IPS-18a (cell line): ENCODE results near the gene ETV3.

Experiments used
- H3K27ac ChIP-seq: one replicate; pipeline ENCODE4 v1.5.1; 2013; ENCODE audit warnings: low read length
- H3K27me3 ChIP-seq: one replicate; pipeline ENCODE4 v1.6.1; 2013; ENCODE audit warnings: mild to moderate bottlenecking, low read length; ENCODE audit not compliant: control insufficient read depth, insufficient read depth
- H3K36me3 ChIP-seq: one replicate; pipeline ENCODE4 v1.6.1; 2013; ENCODE audit warnings: low read depth, low read length; ENCODE audit not compliant: control insufficient read depth
- H3K4me1 ChIP-seq: one replicate; pipeline ENCODE4 v1.6.1; 2013; ENCODE audit warnings: low read depth, low read length; ENCODE audit not compliant: control insufficient read depth
- H3K4me3 ChIP-seq: one replicate; pipeline ENCODE4 v1.5.1; 2013; ENCODE audit warnings: low read length
- H3K9ac ChIP-seq: one replicate; pipeline ENCODE4 v1.6.1; 2013; ENCODE audit warnings: mild to moderate bottlenecking, low read length, moderate library complexity
- H3K9me3 ChIP-seq: one replicate; pipeline ENCODE4 v1.6.1; 2013; ENCODE audit warnings: low read depth, low read length; ENCODE audit not compliant: control insufficient read depth

The ETV3 gene

DNA sequence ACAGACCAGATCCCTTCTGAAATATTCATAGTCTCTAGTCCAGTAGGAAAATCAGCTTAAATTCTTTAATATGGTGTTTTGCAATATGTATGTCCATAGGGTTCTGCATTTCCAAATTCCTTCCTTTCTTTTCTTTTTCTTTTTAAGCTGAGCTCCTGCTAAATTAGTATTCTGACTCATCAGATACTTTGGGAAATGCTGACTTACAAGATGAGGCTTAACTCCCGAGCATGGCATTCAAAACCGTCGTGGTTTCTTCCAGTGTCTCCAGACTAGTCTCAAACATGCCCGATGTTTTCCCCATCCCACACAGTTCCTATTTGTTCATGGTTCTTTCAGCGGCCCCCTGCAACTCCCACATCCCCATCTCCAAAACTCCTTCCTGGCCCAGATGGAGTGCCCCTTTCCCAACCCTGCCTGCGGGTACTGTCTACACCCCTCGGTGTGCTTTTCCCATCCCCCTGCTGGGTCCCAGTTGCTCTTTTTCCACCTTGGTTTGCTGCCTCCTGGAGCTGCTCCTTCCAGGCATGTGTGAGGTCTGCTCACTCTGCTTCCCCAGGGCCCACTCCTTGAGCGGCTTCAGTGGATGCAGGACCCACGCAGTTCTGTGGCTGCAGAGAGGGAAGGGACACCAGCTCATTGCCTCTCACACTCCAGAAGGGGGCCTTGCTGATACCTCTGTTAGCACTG, 19.5 kb upstream of the ETV3 start:
- no peaks in the 10 kb centered on the region for H3K9me3 ChIP-seq
- H3K4me1 ChIP-seq = peaks cover 30% of the 10 kb centered on the region
- H3K4me3 ChIP-seq = no peak overlapping the region
- H3K27ac ChIP-seq = no peak overlapping the region
- no peaks in the 10 kb centered on the region for H3K27me3 ChIP-seq
- no peak overlapping the region for H3K9ac ChIP-seq
- no peaks in the 10 kb centered on the region for H3K36me3 ChIP-seq

DNA sequence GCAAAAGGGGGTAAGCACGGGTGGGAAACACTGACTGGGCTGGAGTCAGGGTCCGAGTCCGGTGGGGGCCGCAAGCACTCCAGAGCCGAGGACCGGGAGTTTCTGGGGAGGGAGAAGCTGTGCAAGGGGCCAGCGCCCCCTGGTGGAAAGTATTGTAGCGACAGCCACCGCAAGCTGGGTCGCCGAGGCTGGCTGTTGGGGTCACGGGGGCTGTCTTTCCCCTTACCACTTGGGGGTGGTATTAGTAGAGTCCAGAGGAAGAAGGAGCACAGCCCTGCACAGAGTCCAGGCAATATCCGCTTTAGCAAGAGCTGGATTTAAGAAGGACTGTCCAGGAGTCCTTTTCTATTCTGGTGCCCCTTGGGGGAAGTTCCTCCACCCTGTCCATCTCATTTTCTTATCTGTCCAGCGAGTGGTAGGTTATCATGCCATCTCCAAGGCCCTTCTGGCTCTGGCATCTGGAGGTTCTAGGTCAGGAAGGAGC, 17.9 kb upstream of the ETV3 start:
- peaks cover 14% of the 10 kb centered on the region for H3K4me1 ChIP-seq
- H3K27me3 ChIP-seq = no peaks in the 10 kb centered on the region
- no peak overlapping the region for H3K27ac ChIP-seq
- no peaks in the 10 kb centered on the region for H3K9me3 ChIP-seq
- no peak overlapping the region for H3K9ac ChIP-seq
- no peaks in the 10 kb centered on the region for H3K36me3 ChIP-seq
- no peak overlapping the region for H3K4me3 ChIP-seq

DNA sequence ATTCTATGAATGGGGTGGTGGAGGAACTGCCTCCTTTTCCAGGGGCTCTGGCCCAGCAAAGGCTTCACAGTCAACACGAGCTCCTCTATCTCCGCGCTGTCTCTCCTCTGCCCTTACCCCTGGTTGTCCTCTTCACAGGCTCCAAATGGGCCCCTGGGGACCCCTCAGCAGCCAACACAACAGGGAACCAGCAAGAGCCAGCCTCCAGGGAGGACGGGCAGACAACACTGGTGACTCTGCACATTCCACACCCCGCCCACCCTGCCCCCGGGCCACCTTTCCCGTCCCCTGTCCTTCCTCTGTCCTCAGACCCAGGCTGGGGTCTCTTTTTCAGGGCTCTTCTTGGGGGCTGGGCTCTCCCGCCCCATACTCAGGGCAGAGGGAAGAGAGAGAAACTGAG, 17.5 kb upstream of the ETV3 start:
- no peak overlapping the region for H3K9ac ChIP-seq
- no peak overlapping the region for H3K27ac ChIP-seq
- no peak overlapping the region for H3K4me3 ChIP-seq
- H3K27me3 ChIP-seq = no peaks in the 10 kb centered on the region
- H3K4me1 ChIP-seq = peaks cover 13% of the 10 kb centered on the region
- no peaks in the 10 kb centered on the region for H3K9me3 ChIP-seq
- no peaks in the 10 kb centered on the region for H3K36me3 ChIP-seq

DNA sequence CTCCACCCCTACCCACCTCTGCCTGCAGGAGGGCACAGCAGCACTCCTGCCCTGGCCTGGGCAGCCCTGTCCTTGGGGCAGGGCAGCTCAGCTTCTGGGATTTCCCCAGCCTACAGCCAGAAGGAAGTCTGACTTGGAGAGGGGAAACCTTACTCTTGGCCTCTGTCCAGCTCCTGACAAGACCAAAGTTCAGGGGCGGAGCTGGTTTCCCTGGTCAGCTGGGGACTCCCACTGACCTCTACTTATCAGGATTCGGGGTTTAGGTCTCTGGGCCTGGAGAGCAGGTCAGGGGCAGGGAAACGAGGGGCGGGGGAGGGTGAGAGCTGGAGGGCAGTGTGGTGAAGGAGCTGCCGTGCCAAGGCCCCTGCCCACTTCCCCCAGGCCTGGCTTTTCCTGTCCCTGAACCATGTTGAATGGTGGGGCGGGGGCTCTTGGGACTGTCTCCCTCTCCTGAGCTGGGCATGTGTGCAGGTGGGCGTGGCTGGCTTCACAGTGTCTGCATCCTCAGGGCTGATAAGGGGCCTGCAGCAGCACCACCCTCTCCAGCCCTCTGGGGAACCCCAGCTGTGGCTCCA, 16.8 kb upstream of the ETV3 start:
- H3K9me3 ChIP-seq = no peaks in the 10 kb centered on the region
- no peak overlapping the region for H3K27ac ChIP-seq
- no peak overlapping the region for H3K4me3 ChIP-seq
- H3K9ac ChIP-seq = no peak overlapping the region
- no peaks in the 10 kb centered on the region for H3K36me3 ChIP-seq
- no peaks in the 10 kb centered on the region for H3K27me3 ChIP-seq
- H3K4me1 ChIP-seq = peaks cover 13% of the 10 kb centered on the region

DNA sequence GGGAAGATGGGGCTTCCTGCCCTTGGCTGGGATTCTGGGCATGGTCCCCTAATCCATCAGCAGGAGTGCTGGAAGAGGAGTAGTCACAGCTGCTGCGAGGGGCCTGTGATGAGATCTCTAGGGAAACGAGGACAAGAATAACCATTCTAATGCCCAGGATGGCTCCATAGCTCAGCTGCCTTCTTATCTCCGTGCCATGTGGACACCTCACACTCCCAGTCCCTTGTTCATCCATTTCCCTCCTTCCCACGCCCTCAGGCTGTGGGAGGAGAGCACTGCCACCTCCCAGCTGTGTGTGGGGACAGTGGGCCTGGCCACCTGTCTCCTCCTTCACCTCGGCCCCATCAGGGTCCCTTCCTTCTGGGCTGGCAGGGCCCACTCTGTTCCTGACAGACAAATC, 16.1 kb upstream of the ETV3 start:
- Histone ChIP-seq H3K27ac (no peak overlapping the region), H3K9ac (no peak overlapping the region), H3K4me3 (no peak overlapping the region), H3K36me3 (no peaks in the 10 kb centered on the region), H3K4me1 (peaks cover 13% of the 10 kb centered on the region), H3K27me3 (no peaks in the 10 kb centered on the region), H3K9me3 (no peaks in the 10 kb centered on the region)

DNA sequence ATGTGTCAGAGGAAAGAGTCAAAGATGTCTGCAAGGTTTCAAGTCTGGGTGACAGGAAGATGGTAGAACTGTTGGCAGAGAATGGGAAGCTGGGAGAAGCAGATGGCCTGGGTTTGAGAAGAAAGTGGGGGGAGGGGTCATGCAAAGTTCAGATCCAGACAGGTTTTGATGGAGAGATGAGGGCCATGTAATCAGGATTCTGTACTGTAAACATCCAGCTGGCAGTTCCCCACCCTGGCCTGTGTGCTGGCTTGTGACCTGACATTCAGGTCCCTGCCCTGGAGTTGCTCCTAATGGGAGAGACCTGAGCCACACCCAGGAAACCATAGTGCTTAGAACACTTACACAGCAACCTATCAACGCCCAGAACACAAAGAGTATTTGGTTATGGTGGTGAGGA, 15.6 kb upstream of the ETV3 start:
- Histone ChIP-seq H3K27ac (no peak overlapping the region), H3K4me1 (peaks cover 13% of the 10 kb centered on the region), H3K4me3 (no peak overlapping the region), H3K9ac (no peak overlapping the region), H3K27me3 (no peaks in the 10 kb centered on the region), H3K36me3 (no peaks in the 10 kb centered on the region), H3K9me3 (no peaks in the 10 kb centered on the region)

DNA sequence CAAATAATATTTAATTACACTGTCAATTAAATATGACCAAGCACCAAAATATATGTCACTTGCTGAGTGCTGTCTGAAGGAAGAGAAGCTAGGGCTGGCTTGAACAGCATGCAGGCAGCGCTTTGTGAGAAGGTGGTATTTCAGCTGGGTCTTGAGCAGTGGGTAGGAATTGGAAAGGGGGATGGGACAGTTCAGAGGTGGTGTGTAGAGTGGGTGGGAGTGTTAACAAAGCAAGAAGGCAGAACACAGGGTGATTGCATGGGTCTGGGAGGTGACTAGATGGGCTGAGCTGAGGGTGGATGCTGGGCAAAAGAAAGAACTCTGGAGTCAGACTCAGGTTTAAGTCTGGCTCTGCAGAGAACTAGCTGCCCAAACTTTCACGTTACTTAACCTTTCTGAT, 14.3 kb upstream of the ETV3 start:
- Histone ChIP-seq H3K36me3 (no peaks in the 10 kb centered on the region), H3K27me3 (no peaks in the 10 kb centered on the region), H3K4me1 (peaks cover 13% of the 10 kb centered on the region), H3K4me3 (no peak overlapping the region), H3K9me3 (no peaks in the 10 kb centered on the region), H3K27ac (no peak overlapping the region), H3K9ac (no peak overlapping the region)

DNA sequence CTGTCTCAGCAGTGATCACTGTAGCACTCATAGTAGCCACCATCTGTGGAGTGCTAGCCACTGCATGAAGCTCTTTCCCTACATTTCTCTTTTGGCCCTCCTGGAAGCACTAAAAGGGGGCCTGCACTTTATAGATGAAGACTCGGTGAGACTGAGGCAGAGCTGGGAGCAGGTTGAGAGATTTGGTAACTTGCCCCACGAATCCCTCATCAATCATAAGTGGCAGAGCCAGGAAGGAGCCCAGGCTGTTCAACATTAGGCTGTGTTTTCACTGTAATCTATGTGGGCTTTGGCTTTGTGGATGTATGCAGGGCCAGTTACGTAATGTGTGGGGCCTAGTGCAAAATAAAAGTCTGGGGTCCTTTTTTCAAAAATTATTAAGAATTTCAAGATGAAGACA, 13.3 kb upstream of the ETV3 start:
- Histone ChIP-seq H3K9ac (no peak overlapping the region), H3K9me3 (no peaks in the 10 kb centered on the region), H3K4me1 (peaks cover 13% of the 10 kb centered on the region), H3K27ac (no peak overlapping the region), H3K27me3 (no peaks in the 10 kb centered on the region), H3K4me3 (no peak overlapping the region), H3K36me3 (no peaks in the 10 kb centered on the region)

DNA sequence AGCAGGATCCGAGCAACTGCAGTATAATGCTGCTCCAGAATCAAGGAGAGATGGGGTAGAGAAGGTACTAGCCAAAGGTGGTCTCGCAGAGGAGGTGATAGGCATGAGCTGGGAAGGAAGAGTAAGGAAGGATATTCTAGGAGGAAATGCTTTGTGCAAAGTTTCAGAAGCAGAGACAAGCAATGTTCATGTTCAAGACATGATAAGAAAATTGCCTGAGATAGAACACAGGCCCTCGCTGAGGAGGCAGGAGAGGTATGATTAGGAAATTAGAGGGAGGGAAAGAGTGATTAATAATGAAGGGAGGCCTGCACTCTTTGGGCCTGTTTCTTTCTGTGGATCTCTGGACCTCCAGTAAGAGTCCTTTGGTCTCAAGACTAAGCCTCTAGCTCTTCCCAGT, 12.9 kb upstream of the ETV3 start:
- Histone ChIP-seq H3K9ac (no peak overlapping the region), H3K4me1 (peaks cover 9% of the 10 kb centered on the region), H3K36me3 (no peaks in the 10 kb centered on the region), H3K27ac (no peak overlapping the region), H3K4me3 (no peak overlapping the region), H3K27me3 (no peaks in the 10 kb centered on the region), H3K9me3 (no peaks in the 10 kb centered on the region)

DNA sequence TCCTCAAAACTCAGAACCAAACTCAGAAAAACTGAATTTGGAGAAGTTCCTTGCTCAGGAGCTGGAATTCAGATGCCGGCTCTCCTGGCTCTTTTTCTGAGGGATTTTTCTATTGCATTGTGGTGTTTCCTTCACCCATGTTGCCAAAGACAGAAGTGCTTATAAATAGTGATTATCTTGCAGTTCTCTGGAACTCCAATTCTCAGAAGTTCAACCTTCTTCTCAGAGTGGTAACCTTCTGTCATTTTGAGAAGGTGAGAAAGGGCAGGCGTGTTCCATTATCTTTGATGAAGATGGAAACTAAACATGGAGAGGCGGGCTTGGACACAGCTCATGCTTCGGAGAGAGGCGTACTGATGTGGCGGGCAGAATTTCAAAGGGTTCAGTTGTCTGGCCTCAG, 12.4 kb upstream of the ETV3 start:
- Histone ChIP-seq H3K4me1 (peaks cover 9% of the 10 kb centered on the region), H3K36me3 (no peaks in the 10 kb centered on the region)

DNA sequence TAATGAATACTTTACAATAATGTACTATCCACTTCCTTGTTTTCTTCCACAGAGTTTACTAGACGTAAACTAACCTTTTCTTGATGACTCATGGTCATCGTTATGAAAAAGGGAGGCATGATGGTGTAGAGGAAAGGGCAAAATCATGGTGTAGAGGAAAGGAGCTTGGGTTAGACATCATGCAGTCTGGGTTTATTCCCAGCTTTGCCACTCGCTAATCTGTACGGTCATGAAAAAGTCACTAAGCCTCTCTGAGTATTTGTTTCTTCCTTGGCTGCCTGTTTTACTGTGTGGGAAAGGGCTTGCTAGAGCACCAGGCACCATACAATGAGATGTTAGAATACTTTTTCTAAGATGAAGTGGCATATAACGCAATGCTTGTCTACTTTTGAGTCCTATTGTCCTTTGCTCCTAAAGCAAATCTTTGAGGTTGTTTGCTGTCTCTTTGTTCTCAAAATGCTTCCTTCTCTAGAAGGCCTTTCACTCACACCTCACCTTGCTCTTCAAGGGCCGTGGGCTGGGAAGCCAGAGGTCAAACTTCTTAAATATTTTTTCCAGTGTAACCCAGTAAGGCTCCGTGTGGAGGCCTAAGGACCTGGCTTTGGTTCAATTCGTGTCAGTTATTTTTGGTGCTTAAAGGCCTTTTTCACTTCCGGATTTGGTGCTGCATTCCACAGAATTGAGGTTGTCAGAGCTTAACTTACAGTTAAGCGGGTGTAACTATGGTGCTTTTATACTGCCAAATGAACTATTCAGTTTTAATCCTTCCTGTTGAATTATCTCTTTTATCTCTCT, 9.9 kb upstream of the ETV3 start:
- Histone ChIP-seq H3K4me1 (no peaks in the 10 kb centered on the region), H3K27ac (no peak overlapping the region), H3K9me3 (no peaks in the 10 kb centered on the region), H3K9ac (no peak overlapping the region), H3K36me3 (no peaks in the 10 kb centered on the region), H3K4me3 (no peak overlapping the region), H3K27me3 (no peaks in the 10 kb centered on the region)

More for the DNA sequence above, 12.4 kb upstream of the ETV3 start:
- Histone ChIP-seq H3K4me3 (no peak overlapping the region), H3K9me3 (no peaks in the 10 kb centered on the region), H3K27ac (no peak overlapping the region), H3K9ac (no peak overlapping the region), H3K27me3 (no peaks in the 10 kb centered on the region)
